Skeletal muscle cell (primary cell): ENCODE measurements around the gene MMP19.

ENCODE experiments used
- DNase-seq: peaks from one replicate; pipeline ENCODE4 v3.0.0-alpha.2; 2010; ENCODE audit warnings: low read depth
- H3K4me3 ChIP-seq: 2 replicates; pipeline ENCODE4 v1.5.1; 2011; ENCODE audit warnings: low read depth, mild to moderate bottlenecking, control low read depth, low read length, moderate library complexity

MMP19 gene

DNA sequence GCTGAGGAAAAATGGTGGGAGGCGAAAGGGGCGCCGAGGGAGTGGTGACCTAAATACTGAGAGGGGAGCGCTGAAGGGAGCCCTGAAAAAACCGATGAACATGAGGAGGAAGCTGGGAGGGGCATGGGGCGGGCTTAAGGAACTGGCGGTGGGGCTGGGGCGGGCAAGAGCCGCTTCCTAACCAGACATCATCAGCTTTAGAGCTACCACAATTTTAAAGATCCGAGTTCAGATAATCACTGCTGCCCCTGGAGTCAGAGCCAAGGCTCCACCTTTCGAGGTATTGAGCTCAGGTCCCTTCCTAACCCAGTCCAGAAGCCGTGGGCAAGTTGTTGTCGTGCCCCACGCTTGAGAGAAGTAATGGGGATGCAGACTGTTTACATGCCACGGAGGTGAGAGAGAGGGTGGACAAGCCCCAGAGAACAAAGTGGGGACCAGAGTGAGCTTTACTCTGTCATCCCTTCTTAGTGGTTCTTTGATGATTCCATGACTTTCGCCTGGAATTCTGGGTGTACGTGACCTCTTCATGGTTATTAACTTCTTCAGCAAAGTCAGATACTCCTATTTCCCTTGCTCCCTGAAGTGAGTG lies 24.5 kb downstream of the MMP19 start:
- H3K4me3 ChIP-seq: peak overlapping the region; percentile 60
- DNase-seq: no peak

DNA sequence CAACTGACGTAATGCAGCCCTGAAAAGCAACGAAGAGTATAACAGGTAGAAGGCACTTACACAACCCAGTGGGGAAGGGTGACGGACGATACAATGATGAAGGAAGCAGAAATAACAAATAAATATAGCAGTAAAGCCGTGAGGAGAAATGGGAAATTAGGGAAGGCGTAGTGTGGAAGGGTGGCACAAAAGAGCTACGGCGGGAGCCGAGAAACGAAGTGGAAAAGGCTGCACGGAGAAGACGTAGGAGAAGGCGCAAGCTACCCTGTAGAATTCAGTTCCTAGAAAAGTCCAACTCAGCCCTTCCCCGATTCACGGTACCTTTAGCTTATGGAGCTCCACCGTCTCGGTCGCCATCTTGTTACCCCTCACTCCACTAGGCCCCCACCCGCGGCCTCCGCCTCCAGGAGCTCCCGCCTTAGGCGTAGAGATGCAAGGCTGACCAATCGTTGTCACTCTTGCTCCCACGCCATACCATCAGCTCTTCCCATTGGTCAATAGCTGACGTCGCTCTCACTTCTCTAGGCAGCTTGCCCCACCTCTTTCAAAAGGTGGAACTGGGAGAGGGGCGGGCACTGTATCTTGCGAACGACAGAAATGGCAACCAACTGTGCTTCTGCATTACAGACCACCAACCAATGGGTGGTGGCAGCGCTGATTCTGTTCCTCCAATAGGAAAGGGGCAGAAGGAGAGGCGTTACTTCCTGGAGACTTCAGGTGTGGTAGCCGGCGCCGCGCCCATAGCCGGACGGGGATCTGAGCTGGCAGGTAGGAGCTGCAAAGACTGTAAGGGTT lies 25.2 kb downstream of the MMP19 start, which contains the start of the genes ORMDL2 and SARNP:
Gene ORMDL2 (plus strand): TSS at position 697 of the 795 bp plus-strand sequence. CDS start 959 bp downstream, outside the sequence.
Gene SARNP (minus strand): TSS at position 380 of the 795 bp plus-strand sequence. CDS start 23 bp downstream, at position 357.
- DNase-seq: peak; percentile 99
- peak within 1 kb of the TSS; percentile 60 for H3K4me3 ChIP-seq

DNA sequence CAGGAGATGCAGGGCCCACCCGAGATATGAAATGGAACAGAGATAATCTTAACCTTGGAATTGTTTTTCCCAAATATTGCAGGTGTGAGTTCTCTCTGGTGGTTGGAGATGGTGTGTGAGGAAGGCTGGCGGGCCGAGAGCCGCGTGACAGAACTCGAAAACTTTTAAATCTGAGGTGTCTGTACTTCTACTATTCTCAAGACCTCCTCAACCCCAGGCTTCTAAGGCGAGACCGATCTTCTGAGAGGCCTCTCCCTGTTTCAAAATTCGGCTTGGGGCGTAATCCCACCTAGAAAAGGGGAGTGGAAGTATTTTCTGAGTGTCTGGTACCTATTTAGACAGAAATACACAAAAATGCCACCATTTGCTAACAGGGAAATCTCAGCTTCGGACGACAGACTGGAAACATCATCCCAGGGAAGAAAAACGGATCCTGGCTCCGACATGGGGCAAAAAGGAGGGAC lies 25.8 kb downstream of the MMP19 start:
- DNase-seq: no peak
- H3K4me3 ChIP-seq: peak overlapping the region; percentile 59

DNA sequence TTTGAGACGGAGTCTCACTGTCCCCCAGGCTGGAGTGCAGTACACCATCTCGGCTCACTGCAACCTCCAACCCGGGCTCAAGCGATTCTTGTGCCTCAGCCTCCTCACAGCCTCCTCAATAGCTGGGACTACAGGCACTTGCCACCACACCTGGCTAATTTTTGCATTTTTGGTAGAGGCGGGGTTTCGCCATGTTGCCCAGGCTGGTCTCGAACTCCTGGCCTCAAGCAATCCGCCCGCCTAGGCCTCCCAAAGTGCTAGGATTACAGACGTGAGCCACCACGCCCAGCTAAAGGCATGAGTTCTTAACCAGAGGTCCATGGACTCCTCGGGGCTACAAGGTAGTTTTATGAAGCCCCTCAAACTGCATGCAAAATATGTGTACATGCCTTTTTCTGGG lies 27.3 kb downstream of the MMP19 start:
- H3K4me3 ChIP-seq: peak overlapping the region; percentile 59
- DNase-seq: no peak

DNA sequence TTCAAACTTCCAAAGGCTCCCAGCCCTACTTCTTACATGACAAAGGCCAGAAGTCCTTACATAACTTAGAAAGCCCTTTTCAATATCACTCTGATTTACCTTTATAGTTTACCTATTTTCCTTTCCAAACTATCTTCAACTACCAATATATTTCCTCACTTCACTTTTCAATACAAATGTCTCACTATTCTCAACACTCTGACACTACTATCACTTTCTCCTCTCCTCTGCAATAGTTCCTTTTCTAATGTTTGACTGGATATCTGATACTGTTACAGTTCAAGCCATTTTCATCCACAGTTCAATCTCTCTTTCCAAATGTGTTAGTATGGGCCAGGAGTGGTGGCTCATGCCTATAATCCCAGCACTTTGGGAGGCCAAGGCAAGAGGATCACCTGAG lies 28.5 kb downstream of the MMP19 start:
- H3K4me3 ChIP-seq: no peak overlapping the region
- no peak for DNase-seq

DNA sequence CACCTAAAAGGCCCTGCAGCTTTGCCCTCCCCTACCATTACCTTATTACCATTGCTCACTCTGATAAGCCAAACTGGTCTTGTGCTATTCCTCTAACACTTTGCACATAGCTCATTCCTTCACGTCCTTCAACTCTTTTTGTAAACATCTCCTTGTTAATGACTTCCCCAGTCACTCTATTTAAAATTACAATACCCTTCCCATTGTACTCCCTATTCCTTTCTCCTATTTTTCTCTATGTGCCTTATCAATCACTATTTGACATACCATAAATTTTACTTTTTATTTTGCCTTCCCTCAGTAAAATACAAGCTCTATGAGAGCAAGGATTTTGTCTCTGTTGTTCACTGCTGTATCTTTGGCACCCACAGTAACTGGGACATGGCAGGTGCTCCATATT lies 30.6 kb downstream of the MMP19 start:
- DNase-seq: no peak
- no peak overlapping the region for H3K4me3 ChIP-seq

DNA sequence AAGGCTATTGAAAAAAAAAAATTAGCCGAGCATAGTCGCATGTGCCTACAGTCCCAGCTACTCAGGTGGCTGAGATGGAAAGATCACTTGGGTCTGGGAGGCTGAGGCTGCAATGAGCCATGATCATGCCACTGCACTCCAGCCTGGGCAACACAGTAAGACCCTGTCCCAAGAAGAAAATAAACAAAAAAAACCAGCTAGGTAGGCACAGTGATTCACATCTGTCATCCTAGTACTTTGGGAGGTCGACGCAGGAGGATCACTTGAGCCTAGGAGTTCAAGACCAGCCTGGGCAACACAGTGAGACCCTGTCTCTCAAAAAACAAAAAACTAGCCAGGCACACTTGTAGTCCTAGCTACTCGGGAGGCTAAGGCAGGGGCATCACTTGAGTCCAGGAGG lies 33.5 kb downstream of the MMP19 start:
- DNase-seq: no peak
- no peak overlapping the region for H3K4me3 ChIP-seq

DNA sequence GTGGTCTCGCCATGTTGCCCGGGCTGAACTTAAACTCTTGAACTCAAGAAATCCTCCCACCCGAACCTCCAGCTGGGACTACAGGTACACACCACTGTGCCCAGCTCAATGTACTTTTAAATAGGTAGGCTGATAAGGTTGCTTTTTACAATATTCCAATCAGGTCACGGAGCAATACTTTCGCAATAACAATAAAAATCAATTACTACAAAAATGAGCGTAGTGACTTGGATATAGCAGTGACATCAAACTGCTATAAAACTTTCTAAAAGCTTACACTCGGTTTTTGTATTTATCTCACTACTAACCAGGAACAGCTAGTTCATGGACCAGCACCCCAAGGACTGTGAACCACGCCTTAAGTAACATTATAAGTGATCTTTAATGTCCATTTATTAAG lies 35.8 kb downstream of the MMP19 start:
- no peak for DNase-seq
- H3K4me3 ChIP-seq: no peak overlapping the region

DNA sequence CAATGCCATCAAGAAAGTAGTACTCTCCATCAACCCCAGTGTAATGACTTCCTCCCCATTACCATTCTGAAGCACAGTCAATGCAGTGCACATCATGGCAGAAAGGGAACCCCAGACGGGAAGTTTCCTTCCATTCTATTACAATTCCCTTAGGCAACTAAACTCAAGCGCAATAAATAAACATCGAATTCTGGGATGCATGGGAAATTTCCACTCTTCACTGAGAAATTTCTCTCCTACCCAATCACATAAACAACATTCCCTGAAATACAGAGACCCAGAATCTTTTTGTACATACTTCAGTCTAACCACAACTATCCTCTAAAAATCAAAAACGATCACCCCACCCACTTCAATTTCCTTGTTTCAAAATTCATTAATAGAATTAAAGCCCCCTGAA lies 45.2 kb downstream of the MMP19 start:
- no peak for DNase-seq

DNA sequence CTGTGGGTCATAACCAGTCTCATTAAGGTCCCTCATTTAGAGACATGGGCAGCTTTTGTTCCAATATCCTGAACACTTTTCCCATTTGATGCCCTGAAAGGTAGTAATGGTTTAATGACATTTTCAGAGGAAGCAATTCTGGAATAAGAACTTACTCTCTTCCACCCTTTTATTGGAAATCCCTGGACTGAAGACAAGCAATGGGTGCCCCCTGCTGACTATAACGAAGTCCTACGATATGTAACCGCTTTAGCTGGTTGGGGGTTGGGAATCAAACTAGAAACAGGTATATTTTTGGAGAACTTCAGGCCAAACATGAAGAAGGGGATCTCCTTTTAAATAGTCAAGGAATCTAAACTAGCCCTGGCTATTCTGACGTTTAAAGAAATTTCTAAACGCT lies 45.7 kb downstream of the MMP19 start:
- H3K4me3 ChIP-seq: no peak overlapping the region
- DNase-seq: peak; percentile 14

More for the DNA sequence above, 45.2 kb downstream of the MMP19 start:
- no peak overlapping the region for H3K4me3 ChIP-seq

DNA sequence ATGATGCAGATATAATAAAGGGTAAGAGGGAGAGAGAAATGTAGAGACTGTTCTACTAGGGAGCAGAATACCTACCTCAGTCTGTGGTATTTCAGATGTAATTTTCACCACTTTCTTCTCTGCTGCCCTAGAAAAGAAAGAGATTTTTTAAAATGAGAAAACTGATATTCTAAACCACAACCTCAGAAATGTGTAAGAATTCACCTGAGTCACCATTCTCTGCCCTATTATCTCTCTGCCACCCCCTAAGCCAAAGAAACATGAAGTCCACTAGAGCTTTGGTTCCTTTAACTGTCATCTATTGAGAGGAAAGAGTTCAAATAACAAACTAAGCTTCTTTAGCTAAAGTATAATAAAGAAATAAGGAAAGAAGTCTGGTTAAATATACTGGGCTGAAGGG lies 46.8 kb downstream of the MMP19 start:
- H3K4me3 ChIP-seq: no peak overlapping the region
- DNase-seq: no peak

DNA sequence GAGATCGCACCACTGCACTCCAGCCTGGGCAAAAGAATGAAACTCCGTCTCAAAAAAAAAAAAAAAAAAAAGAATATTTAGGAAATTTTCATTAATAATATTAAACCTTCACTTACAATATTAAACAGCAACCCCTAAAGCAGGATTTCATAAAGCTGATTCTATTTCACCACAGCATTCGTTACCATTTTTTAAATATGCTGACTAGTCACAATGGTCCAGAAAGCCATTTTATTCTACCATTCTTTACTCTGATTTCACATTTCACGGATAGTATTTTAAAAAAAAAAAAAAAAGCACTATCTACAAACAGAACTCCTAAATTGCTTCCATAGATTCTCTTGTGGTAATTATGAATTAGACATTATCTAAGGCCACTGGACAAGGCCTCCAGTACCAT lies 52.8 kb downstream of the MMP19 start:
- H3K4me3 ChIP-seq: no peak overlapping the region
- DNase-seq: no peak

DNA sequence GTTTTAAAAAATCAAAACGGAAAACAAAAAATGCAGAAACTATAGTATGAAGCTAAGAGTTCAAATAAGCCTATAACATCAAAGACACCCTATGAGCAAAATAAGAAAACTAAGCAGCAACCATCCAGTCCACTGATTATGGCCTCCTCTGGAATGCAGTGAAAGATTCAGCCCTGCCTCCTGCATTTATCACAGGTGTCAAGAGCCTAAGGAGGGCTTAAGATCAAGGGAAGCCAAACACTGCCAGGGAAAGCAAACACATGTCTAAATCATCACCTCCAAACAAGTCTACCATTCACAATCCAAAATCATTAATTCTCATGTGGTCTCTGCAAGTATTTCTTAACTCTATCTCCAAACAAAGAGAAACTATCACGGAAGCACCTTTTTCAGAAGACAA lies 53.6 kb downstream of the MMP19 start:
- H3K4me3 ChIP-seq: no peak overlapping the region
- DNase-seq: no peak

DNA sequence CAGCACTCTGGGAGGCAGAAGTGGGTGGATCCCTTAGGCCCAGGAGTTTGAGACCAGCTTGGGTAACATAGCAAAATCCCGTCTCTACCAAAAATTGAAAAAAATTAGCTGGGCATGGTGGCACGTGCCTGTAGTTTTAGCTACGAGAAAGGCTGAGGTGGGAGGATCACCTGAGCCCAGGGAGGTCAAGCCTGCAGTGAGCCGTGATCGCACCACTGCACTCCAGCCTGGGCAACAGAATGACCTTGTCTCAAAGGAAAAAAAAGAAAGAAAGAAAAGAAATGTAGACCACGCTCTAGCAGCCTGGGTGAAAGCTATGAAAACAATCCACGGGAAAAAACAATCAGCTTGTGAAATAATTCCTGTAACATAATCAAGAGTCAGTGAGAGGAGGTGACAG lies 54.2 kb downstream of the MMP19 start:
- DNase-seq: no peak

More for the DNA sequence above, 54.2 kb downstream of the MMP19 start:
- H3K4me3 ChIP-seq: no peak overlapping the region
